ENCODE results near the gene CDNF. TPM values are rescaled to one million over a fixed set of nuclear protein-coding genes. Genes with fewer than 3 reads are reported as not detected.

Gene CDNF
- total and polyA plus RNA-seq, 4 donors: 1.5 to 5.9 (median 2.9) TPM

GRCh38 chr10:14833106-14833505, 4.7 kb downstream of the CDNF start:
- Histone ChIP-seq H3K27me3 (ENCODE audit: control insufficient read depth in 4 of 4, insufficient read depth in 4 of 4, low read length in 3 of 4) (no peaks in the 10 kb centered on the region), H3K27ac (ENCODE audit: low read depth in 1 of 2, low read length in 2 of 2) (no peak overlapping the region), H3K9me3 (ENCODE audit: control insufficient read depth in 4 of 4, low read length in 3 of 4) (no peaks in the 10 kb centered on the region), H3K4me1 (ENCODE audit: control insufficient read depth in 4 of 4, insufficient read depth in 4 of 4, low read length in 3 of 4) (peaks cover 0 to 8% (median 3%) of the 10 kb centered on the region in 4 donors), H3K9ac (ENCODE audit: low read depth in 1 of 2, low read length in 2 of 2) (no peak overlapping the region), H3K36me3 (ENCODE audit: control insufficient read depth in 4 of 4, insufficient read depth in 3 of 4, low read depth in 1 of 4, low read length in 3 of 4) (peaks cover 0 to 3% (median 0%) of the 10 kb centered on the region in 4 donors), H3K4me3 (ENCODE audit: low read depth in 1 of 3, low read length in 3 of 3) (no peak overlapping the region)
- TF ChIP-seq RAD21 (IDR thresholded peaks at IDR 0.05) (no peak), NR2F2 (IDR thresholded peaks at IDR 0.05) (no peak), YY1 (IDR thresholded peaks at IDR 0.05) (no peak)
- DNase-seq (ENCODE audit: low spot score): no peak
- WGBS: 88% methylated on average over 3 of the region's 3 CpGs

GRCh38 chr10:14826076-14826829, 11.6 kb downstream of the CDNF start:
- no peaks in the 10 kb centered on the region for H3K36me3 ChIP-seq (ENCODE audit: control insufficient read depth in 4 of 4, insufficient read depth in 3 of 4, low read depth in 1 of 4, low read length in 3 of 4)
- no peak for TF ChIP-seq ZBTB33 (IDR thresholded peaks at IDR 0.05)
- no peak for TF ChIP-seq MAX (IDR thresholded peaks at IDR 0.05)
- no peak for TF ChIP-seq HNF4A (conservative IDR thresholded peaks at IDR 0.05)
- TF ChIP-seq ATF3 (IDR thresholded peaks at IDR 0.05): no peak
- no peak for TF ChIP-seq TAF1 (conservative IDR thresholded peaks at IDR 0.05)
- no peak for TF ChIP-seq RXRA (IDR thresholded peaks at IDR 0.05)
- TF ChIP-seq NR2F2 (IDR thresholded peaks at IDR 0.05): no peak
- no peak for TF ChIP-seq YY1 (IDR thresholded peaks at IDR 0.05)
- TF ChIP-seq SP1 (IDR thresholded peaks at IDR 0.05): no peak
- no peak for TF ChIP-seq FOXA1 (IDR thresholded peaks at IDR 0.05)
- no peak for TF ChIP-seq CTCF (IDR thresholded peaks at IDR 0.05; ENCODE audit: low read depth, low read length, missing input control)
- no peak for TF ChIP-seq RAD21 (IDR thresholded peaks at IDR 0.05)
- TF ChIP-seq HNF4G (IDR thresholded peaks at IDR 0.05): no peak
- TF ChIP-seq FOXA2 (IDR thresholded peaks at IDR 0.05): no peak
- TF ChIP-seq JUND (IDR thresholded peaks at IDR 0.05): no peak
- TF ChIP-seq EGR1 (IDR thresholded peaks at IDR 0.05; ENCODE audit: low read depth in 2 of 2): no peak
- no peak for TF ChIP-seq REST (IDR thresholded peaks at IDR 0.05)
- no peak overlapping the region for H3K27ac ChIP-seq (ENCODE audit: low read depth in 1 of 2, low read length in 2 of 2)
- no peak overlapping the region for H3K4me3 ChIP-seq (ENCODE audit: low read depth in 1 of 3, low read length in 3 of 3)
- H3K9ac ChIP-seq (ENCODE audit: low read depth in 1 of 2, low read length in 2 of 2): no peak overlapping the region
- DNase-seq (ENCODE audit: low spot score): no peak
- H3K4me1 ChIP-seq (ENCODE audit: control insufficient read depth in 4 of 4, insufficient read depth in 4 of 4, low read length in 3 of 4): no peaks in the 10 kb centered on the region
- no peaks in the 10 kb centered on the region for H3K9me3 ChIP-seq (ENCODE audit: control insufficient read depth in 4 of 4, low read length in 3 of 4)
- no peaks in the 10 kb centered on the region for H3K27me3 ChIP-seq (ENCODE audit: control insufficient read depth in 4 of 4, insufficient read depth in 4 of 4, low read length in 3 of 4)
- 78% methylated on average over 1 of the region's 1 CpG for WGBS
